HG02610 (cell line): Measurements from ENCODE around the gene GRIP2.

Experiments
- ATAC-seq: cut with Tn5 transposase; IDR thresholded peaks from one replicate; pipeline ENCODE4 v1.9.1; 2021; ENCODE audit warnings: mild to moderate bottlenecking, moderate library complexity; ENCODE audit not compliant: unreplicated experiment

GRIP2 gene

DNA sequence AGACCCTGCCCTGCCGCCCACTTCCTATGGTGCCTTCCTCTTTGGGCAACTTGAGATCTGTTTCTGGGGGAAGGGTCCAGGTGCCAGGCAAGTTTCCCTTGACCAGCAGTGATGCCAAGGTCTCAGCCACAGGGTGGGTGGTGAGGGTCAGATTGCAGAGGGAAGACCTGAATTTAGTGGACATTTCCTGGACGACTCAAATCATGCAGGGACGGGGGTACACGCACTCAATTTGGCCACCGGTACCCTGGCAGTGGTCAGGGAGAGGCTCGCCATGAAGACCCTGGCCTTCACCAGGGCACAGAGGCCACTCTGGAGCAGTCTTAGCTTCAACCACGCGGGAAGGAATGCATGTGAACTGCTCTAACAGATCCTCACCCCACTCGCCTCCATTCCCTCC lies 1.5 kb upstream of the GRIP2 start:
- ATAC-seq, result no peak

GRCh38 chr3:14540821-14541385 lies 761 bp upstream of the GRIP2 start:
- no peak for ATAC-seq

- ATAC-seq, result no peak
Observed at GRCh38 chr3:14539384-14539741, 779 bp downstream of the GRIP2 start.

GRCh38 chr3:14538451-14539088 lies 1.6 kb downstream of the GRIP2 start:
- ATAC-seq, result no peak

DNA sequence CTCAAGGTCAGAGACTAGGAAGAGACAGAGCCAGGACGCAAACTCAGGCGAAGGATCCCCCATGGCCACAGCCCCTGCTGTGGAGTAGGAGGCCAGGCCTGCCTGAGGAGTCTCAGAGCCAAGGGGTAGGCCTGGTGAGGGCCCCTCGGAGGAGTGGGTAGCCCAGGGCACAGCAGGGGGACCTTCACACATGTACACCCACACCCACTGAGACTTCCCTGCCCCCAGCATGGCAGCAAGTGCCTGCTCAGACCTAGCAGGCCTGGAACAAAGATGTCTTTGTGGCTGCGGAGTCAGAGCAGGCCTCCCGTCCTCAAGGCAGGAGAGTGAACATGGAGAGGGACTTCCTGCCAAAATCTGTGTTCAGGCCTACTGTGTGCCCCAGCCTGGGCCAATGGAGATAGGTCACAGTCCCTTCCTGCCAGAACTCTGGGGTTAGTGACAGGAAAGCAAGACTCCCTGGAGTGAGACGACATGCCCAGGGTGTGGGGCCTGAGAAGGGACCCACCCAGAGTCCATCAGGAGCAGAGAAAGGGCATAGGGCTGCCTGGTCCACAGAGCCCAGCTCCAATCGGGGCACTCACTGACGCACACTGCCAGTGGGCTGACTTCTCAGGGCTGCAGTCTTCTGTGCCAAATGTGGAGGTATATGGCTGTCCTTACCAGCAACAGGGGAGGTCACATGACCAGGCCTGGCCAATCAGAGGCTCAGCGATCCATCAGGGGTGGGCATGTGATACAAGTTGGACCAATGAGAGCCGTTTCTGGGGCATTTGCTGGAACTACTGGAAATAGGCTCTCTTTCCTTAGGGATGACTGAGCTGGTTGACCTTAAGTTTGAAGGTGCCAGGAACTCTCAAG lies 2.3 kb downstream of the GRIP2 start:
- ATAC-seq, result no peak

- ATAC-seq, result no peak
Observed at GRCh38 chr3:14536837-14537589, 3.1 kb downstream of the GRIP2 start.

- no peak for ATAC-seq
Observed at GRCh38 chr3:14536055-14536815, 3.9 kb downstream of the GRIP2 start.

GRCh38 chr3:14535616-14536015 lies 4.5 kb downstream of the GRIP2 start:
- no peak for ATAC-seq

GRCh38 chr3:14534516-14535191 lies 5.5 kb downstream of the GRIP2 start:
- ATAC-seq, result no peak

DNA sequence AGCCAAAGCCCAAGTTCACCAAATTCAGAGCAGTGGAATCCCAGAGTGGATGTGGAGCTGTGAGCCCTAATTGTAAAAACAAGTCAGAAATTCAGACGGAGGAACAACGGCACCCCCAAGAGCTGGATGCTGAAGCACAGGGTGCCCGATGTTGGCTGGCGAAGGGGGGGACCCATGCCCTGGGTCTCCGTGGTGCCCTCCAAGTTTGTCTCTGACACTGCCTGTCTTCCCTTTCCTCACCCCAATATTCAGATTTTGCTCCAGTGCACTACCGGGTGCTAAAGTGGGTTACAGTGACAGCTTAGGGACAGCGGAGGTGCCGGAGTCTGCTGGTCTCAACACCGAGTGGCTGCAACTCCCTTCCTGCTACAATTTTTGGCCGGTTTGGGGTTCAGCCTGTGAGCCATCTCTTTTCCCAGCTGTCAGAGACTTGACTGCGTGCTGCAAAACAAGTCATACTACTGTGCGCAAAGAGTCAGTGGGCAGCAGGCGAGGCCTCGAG lies 6.6 kb downstream of the GRIP2 start:
- ATAC-seq, result no peak

DNA sequence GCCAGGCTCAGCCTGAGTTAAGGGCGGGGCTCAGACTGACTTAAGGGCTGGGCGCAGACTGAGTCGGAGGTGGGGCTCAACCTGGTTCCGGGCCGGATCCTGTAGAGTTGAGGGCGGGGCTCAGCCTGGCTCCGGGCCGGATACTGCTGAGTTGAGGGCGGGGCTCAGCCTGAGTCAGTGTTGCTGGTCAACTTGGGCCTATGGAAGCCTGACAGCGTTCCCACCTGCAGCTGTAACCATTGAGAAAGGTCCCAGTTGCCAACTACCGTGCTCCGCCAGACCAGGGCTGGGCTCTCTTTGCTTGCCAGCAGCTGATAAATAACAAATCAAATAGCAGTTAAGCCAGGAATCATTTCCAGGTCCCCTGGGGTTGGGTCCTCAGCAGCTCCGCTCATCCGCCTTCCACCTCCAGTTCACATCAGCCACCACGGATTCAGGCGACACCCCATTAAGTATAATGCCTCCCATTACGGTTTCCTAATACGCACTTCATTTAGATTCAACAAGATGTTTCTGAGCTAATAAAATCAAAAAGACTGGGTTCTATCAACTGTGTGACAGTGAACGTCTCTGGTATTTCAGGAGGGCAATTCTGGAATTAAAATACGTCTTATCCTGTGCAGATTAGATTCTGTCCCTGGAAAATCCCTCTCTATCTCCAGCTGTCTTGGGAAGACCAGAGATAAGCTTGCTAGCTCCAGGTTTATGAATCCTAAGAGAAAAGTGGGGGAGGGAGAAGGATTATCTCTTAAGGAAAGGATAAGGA lies 7.3 kb downstream of the GRIP2 start:
- no peak for ATAC-seq

DNA sequence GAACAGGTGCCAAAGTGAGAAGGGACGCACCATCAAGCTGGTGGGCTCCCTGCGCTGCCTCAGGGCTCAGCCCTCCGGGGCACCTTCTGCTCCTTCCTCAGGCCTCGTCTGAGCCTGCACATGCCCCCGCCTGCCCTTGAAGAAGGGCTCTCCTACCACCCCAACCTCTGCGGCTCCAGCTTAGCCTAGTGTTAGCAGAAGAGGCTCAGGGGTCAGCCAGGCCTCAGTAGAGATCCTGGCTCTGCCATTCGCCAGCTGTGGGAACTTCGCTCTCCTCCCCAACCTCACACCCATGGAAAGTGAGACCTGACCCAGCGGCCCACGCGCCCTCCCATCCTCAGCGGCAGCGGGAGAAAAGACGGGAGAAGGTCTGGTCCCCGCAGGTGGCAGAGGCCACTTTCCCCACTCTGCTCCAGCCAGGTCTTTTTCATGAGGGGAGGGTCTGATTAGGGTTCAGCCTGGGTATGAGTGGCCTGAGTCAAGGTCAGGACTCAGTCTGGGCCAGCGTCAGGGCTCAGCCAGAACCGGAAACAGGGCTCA lies 8.2 kb downstream of the GRIP2 start:
- ATAC-seq, result no peak

- no peak for ATAC-seq
Observed at GRCh38 chr3:14528081-14528480, 12.1 kb downstream of the GRIP2 start.

GRCh38 chr3:14525685-14526631 lies 14.2 kb downstream of the GRIP2 start:
- ATAC-seq, result no peak

GRCh38 chr3:14524920-14525660 lies 15.1 kb downstream of the GRIP2 start:
- ATAC-seq, result no peak

DNA sequence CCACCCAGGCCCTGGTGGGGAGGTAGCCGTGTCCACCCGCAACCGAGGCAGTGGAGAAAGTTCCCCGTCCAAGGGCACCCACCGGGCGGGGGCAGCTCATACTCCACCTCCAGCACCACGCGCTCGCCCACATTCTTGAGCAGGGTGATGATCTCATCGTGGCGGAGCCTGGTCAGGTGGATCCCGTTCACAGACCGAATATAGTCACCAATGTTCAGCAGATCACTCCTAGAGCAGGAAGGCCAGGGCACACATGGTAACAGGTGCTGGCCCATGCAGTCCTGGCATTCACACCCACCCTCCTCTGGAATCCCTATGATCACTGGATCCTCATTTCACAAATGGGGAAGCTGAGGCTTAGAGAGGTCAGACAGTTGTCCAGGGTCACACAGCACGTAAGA lies 15.8 kb downstream of the GRIP2 start:
- no peak for ATAC-seq

- no peak for ATAC-seq
Observed at GRCh38 chr3:14523792-14524191, 16.4 kb downstream of the GRIP2 start.
